ENCODE measurements around the gene ERVFRD-1. TPM values are rescaled to one million over a fixed set of nuclear protein-coding genes. Genes with fewer than 3 reads are reported as not detected.

Gene ERVFRD-1
- total RNA-seq, 3 donors from 2014 or later, result 0.80 TPM; not detected in 2

DNA sequence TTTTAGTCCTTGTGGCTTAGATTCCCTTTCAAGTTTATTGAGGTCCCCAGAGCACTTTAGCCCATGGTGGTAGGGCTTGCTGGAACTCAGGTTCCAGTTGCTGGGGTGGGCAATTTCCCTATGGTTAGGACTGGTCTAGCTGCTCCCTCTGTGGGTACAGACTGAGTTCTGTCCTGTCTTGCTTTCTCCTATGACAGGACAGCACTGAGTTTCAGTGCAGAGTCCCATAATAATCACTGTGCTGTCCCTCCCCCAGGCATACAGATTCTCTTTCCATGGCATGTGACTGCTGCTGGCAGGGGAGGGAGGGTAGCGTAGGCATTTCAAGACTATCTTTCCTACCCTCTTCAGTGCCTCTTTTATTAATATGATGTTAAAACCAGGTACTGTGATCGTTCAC lies 17.1 kb upstream of the ERVFRD-1 start:
- Histone ChIP-seq H3K4me3 (no peak overlapping the region), H3K27me3 (no peaks in the 10 kb centered on the region), H3K36me3 (no peaks in the 10 kb centered on the region), H3K9me3 (no peaks in the 10 kb centered on the region), H3K4me1 (no peaks in the 10 kb centered on the region), H3K27ac (no peak overlapping the region)
- TF ChIP-seq POLR2A (IDR thresholded peaks at IDR 0.05) (no peak), POLR2AphosphoS5 (IDR thresholded peaks at IDR 0.05) (no peak)
- TF ChIP-seq, protein P1, sequence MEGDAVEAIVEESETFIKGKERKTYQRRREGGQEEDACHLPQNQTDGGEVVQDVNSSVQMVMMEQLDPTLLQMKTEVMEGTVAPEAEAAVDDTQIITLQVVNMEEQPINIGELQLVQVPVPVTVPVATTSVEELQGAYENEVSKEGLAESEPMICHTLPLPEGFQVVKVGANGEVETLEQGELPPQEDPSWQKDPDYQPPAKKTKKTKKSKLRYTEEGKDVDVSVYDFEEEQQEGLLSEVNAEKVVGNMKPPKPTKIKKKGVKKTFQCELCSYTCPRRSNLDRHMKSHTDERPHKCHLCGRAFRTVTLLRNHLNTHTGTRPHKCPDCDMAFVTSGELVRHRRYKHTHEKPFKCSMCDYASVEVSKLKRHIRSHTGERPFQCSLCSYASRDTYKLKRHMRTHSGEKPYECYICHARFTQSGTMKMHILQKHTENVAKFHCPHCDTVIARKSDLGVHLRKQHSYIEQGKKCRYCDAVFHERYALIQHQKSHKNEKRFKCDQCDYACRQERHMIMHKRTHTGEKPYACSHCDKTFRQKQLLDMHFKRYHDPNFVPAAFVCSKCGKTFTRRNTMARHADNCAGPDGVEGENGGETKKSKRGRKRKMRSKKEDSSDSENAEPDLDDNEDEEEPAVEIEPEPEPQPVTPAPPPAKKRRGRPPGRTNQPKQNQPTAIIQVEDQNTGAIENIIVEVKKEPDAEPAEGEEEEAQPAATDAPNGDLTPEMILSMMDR (IDR thresholded peaks at IDR 0.05), result no peak
- DNase-seq (ENCODE audit: low spot score in 2 of 2), result no peak
- intact Hi-C loops (cut with DNase I; ENCODE audit: low total_unique reads), result no loop called here

DNA sequence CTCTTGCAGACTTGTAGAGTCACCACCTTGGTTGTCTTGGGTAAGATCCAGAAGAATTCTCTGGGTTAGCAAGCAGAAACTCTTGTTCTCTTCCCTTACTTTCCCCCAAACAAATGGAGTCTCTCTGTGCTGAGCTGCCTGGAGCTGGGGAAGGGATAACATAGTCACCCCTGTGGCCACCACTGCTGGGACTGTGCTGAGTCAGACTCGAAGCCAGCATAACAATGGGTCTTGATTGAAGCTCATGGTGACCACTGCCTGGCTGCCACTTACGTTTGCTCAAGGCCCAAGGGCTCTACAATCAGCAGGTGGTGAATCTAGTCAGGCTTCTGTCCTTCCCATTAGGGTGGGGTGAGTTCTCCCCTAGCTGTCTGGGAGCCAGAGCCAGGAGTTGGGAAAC lies 15.4 kb upstream of the ERVFRD-1 start:
- Histone ChIP-seq H3K4me1 (no peaks in the 10 kb centered on the region), H3K36me3 (no peaks in the 10 kb centered on the region), H3K9me3 (no peaks in the 10 kb centered on the region), H3K27me3 (no peaks in the 10 kb centered on the region), H3K27ac (no peak overlapping the region), H3K4me3 (no peak overlapping the region)
- no peak for TF ChIP-seq POLR2A (IDR thresholded peaks at IDR 0.05)
- TF ChIP-seq, protein P1 (IDR thresholded peaks at IDR 0.05), result no peak
- no peak for TF ChIP-seq POLR2AphosphoS5 (IDR thresholded peaks at IDR 0.05)
- intact Hi-C loops (cut with DNase I; ENCODE audit: low total_unique reads), result no loop called here
- DNase-seq (ENCODE audit: low spot score in 2 of 2), result no peak

DNA sequence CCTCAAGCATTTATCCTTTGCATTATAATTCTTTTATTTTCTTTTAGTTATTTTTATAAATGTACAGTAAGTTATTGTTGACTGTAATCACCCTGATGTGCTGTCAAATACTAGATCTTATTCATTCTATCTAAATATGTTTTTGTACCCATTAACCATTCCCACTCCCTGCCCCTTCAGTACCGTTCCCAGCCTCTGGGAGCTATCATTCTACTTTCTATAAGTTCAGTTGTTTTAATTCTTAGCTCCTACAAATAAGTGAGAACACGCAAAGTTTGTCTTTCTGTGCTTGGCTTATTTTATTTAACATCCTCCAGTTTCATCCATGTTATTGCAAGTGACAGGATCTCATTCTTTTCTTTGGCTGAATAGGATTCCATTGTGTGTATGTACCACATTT lies 12.5 kb upstream of the ERVFRD-1 start:
- Histone ChIP-seq H3K36me3 (no peaks in the 10 kb centered on the region), H3K27ac (no peak overlapping the region), H3K4me1 (no peaks in the 10 kb centered on the region), H3K4me3 (no peak overlapping the region), H3K27me3 (no peaks in the 10 kb centered on the region), H3K9me3 (no peaks in the 10 kb centered on the region)
- TF ChIP-seq POLR2A (IDR thresholded peaks at IDR 0.05) (no peak), POLR2AphosphoS5 (IDR thresholded peaks at IDR 0.05) (no peak)
- TF ChIP-seq, protein P1 (IDR thresholded peaks at IDR 0.05), result no peak
- DNase-seq (ENCODE audit: low spot score in 2 of 2), result no peak
- intact Hi-C loops (cut with DNase I; ENCODE audit: low total_unique reads), result no loop called here

DNA sequence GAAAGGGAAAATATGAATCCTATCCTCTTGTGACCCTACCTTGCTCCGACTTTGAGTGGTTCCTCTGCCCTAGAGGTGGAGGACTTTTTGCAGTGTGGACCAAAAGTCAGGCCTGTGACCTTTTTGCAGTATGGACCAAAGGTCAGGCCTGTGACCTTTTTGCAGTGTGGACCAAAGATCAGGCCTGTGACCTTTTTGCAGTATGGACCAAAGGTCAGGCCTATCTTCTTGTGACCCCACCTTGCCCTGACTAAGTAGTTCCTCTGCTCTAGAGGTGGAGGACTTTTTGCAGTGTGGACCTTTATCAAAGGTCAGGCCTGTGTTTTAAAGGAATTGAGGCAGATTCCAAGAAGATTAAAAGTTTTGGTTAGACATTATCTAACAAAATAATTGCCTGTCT lies 10.9 kb upstream of the ERVFRD-1 start:
- H3K27ac ChIP-seq, result no peak overlapping the region
- TF ChIP-seq POLR2AphosphoS5 (IDR thresholded peaks at IDR 0.05), result no peak
- TF ChIP-seq, protein P1 (IDR thresholded peaks at IDR 0.05), result no peak
- TF ChIP-seq POLR2A (IDR thresholded peaks at IDR 0.05), result no peak
- no peak for DNase-seq (ENCODE audit: low spot score in 2 of 2)
- H3K36me3 ChIP-seq, result no peaks in the 10 kb centered on the region
- H3K4me3 ChIP-seq, result no peak overlapping the region
- no peaks in the 10 kb centered on the region for H3K27me3 ChIP-seq
- H3K9me3 ChIP-seq, result no peaks in the 10 kb centered on the region
- intact Hi-C loops (cut with DNase I; ENCODE audit: low total_unique reads), result no loop called here
- H3K4me1 ChIP-seq, result no peaks in the 10 kb centered on the region

DNA sequence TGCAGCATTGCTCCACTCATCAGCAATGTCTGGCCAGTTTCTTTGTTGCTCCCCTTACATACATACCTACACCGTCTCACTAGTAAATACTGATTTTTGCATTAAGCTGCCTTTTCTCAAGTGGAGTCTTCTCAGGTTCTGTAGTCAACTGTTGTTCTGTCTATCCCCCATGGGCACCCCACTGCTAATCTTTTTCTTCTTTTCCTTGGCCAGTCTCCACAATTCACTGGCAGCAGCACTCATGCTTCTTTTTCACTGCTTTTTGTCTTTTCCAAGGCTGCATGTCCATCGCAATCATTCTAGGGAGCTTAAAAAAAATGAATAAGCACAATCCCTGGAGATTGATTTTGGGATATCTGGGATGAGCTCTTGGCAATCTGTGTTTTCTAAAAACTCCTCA lies 10.3 kb upstream of the ERVFRD-1 start:
- no peak for DNase-seq (ENCODE audit: low spot score in 2 of 2)
- Histone ChIP-seq H3K27me3 (no peaks in the 10 kb centered on the region), H3K4me1 (no peaks in the 10 kb centered on the region), H3K27ac (no peak overlapping the region), H3K4me3 (no peak overlapping the region), H3K9me3 (no peaks in the 10 kb centered on the region), H3K36me3 (no peaks in the 10 kb centered on the region)
- TF ChIP-seq POLR2AphosphoS5 (IDR thresholded peaks at IDR 0.05), result no peak
- TF ChIP-seq, protein P1 (IDR thresholded peaks at IDR 0.05), result no peak
- intact Hi-C loops (cut with DNase I; ENCODE audit: low total_unique reads), result no loop called here
